Neuronal stem cell (in vitro differentiated cells): ENCODE data around the gene NOVA1.

ENCODE experiments used
- DNase-seq: peaks from one replicate; pipeline ENCODE4 v3.0.0-alpha.2; 2013; ENCODE audit warnings: low spot score
- H2AFZ ChIP-seq: one replicate; pipeline ENCODE4 v1.6.1; 2013; ENCODE audit warnings: mild to moderate bottlenecking, low read length, inconsistent platforms
- H2AK5ac ChIP-seq: 2 replicates; pipeline ENCODE4 v1.6.1; 2013; ENCODE audit warnings: low read depth, mild to moderate bottlenecking, inconsistent platforms, low read length, moderate library complexity, mixed read lengths
- H2BK120ac ChIP-seq: 2 replicates; pipeline ENCODE4 v1.6.1; 2013; ENCODE audit warnings: low read depth, mild to moderate bottlenecking, inconsistent platforms, low read length, moderate library complexity, mixed read lengths
- H2BK12ac ChIP-seq: one replicate; pipeline ENCODE4 v1.6.1; 2013; ENCODE audit warnings: low read length, inconsistent platforms
- H2BK15ac ChIP-seq: 2 replicates; pipeline ENCODE4 v1.6.1; 2013; ENCODE audit warnings: mild to moderate bottlenecking, low read length, inconsistent platforms, mixed read lengths
- H2BK5ac ChIP-seq: one replicate; pipeline ENCODE4 v1.6.1; 2013; ENCODE audit warnings: inconsistent platforms, mild to moderate bottlenecking, low read length, moderate library complexity
- H3K14ac ChIP-seq: one replicate; pipeline ENCODE4 v1.6.1; 2013; ENCODE audit warnings: low read length, inconsistent platforms
- H3K18ac ChIP-seq: 2 replicates; pipeline ENCODE4 v1.6.1; 2013; ENCODE audit warnings: low read length, inconsistent platforms
- H3K23ac ChIP-seq: 2 replicates; pipeline ENCODE4 v1.6.1; 2013; ENCODE audit warnings: low read depth, mild to moderate bottlenecking, mixed read lengths, low read length, inconsistent platforms; ENCODE audit not compliant: poor library complexity
- H3K27ac ChIP-seq: replicated peaks from 3 replicates; pipeline ENCODE4 v1.5.1; 2013; ENCODE audit warnings: low read length, inconsistent platforms
- H3K27me3 ChIP-seq, 3 experiments: 2 replicates each; pipeline ENCODE4 v1.6.1; 2013; ENCODE audit warnings: low read length in 3 of 3, mild to moderate bottlenecking in 2 of 3, inconsistent platforms in 1 of 3, low read depth in 1 of 3, mixed read lengths in 1 of 3, moderate library complexity in 1 of 3; ENCODE audit not compliant: control insufficient read depth in 3 of 3, insufficient read depth in 3 of 3
- H3K36me3 ChIP-seq, 2 donors: replicated peaks in 1 of 2; 2 replicates each; pipeline ENCODE4 v1.6.1; 2013; ENCODE audit warnings: low read length in 2 of 2; ENCODE audit not compliant: control insufficient read depth in 2 of 2, insufficient read depth in 2 of 2
- H3K4ac ChIP-seq: 2 replicates; pipeline ENCODE4 v1.6.1; 2013; ENCODE audit warnings: inconsistent platforms, mild to moderate bottlenecking, low read length, moderate library complexity
- H3K4me1 ChIP-seq, 2 donors: 1 replicate in 1 of 2; 2 replicates in 1 of 2; pipeline ENCODE4 v1.6.1; 2013; ENCODE audit warnings: low read length in 2 of 2, low read depth in 1 of 2; ENCODE audit not compliant: control insufficient read depth in 2 of 2, insufficient read depth in 1 of 2
- H3K4me2 ChIP-seq: one replicate; pipeline ENCODE4 v1.6.1; 2013; ENCODE audit warnings: mild to moderate bottlenecking, low read length, inconsistent platforms; ENCODE audit not compliant: insufficient read depth, poor library complexity, severe bottlenecking
- H3K4me3 ChIP-seq, 2 donors: 2 replicates each; pipeline ENCODE4 v1.5.1; 2013; ENCODE audit warnings: low read length in 2 of 2, mild to moderate bottlenecking in 2 of 2, inconsistent platforms in 1 of 2, moderate library complexity in 1 of 2
- H3K79me1 ChIP-seq: one replicate; pipeline ENCODE4 v1.6.1; 2013; ENCODE audit warnings: low read depth, mild to moderate bottlenecking, inconsistent platforms, low read length, moderate library complexity
- H3K9ac ChIP-seq: one replicate; pipeline ENCODE4 v1.6.1; 2013; ENCODE audit warnings: mild to moderate bottlenecking, low read depth, low read length, inconsistent platforms; ENCODE audit not compliant: poor library complexity
- H3K9me3 ChIP-seq, 2 donors: replicated peaks in 1 of 2; 2 replicates each; pipeline versions ENCODE3 to v1.6.1; 2013; ENCODE audit warnings: low read length in 2 of 2, mild to moderate bottlenecking in 2 of 2, inconsistent platforms in 1 of 2, low read depth in 1 of 2, mixed read lengths in 1 of 2, moderate library complexity in 1 of 2; ENCODE audit not compliant: control insufficient read depth in 2 of 2, insufficient read depth in 1 of 2
- H4K8ac ChIP-seq: one replicate; pipeline ENCODE4 v1.6.1; 2013; ENCODE audit warnings: low read depth, mild to moderate bottlenecking, inconsistent platforms, low read length, moderate library complexity
- H4K91ac ChIP-seq: one replicate; pipeline ENCODE4 v1.6.1; 2013; ENCODE audit warnings: low read length, low read depth, mild to moderate bottlenecking, inconsistent platforms; ENCODE audit not compliant: poor library complexity
- WGBS, 2 donors: extraction: QIAGEN DNeasy Blood & Tissue Kit; methylation state at CpG; one replicate each; pipeline ENCODE4 v1.1.7; 2013; ENCODE audit warnings: missing lambda C conversion rate in 2 of 2, mixed read lengths in 1 of 2; ENCODE audit not compliant: insufficient read length in 2 of 2, insufficient replicate concordance in 1 of 2; ENCODE audit errors: extremely low coverage in 2 of 2; 5-methylcytosine and 5-hydroxymethylcytosine counted together

Gene NOVA1

GRCh38 chr14:26594148-26594547 is 3.7 kb downstream of the NOVA1 start:
- H3K4me1 ChIP-seq, result peaks cover 4 to 21% of the 10 kb centered on the region in 2 donors
- no peaks in the 10 kb centered on the region for H3K9me3 ChIP-seq
- no peak overlapping the region for H4K8ac ChIP-seq
- H3K4me2 ChIP-seq, result no peak overlapping the region
- H3K4me3 ChIP-seq, result no peak overlapping the region
- peaks cover 0 to 40% of the 10 kb centered on the region in 2 donors for H3K36me3 ChIP-seq
- no peak overlapping the region for H2AK5ac ChIP-seq
- no peak overlapping the region for H2BK5ac ChIP-seq
- H4K91ac ChIP-seq, result no peak overlapping the region
- no peak overlapping the region for H3K9ac ChIP-seq
- no peak overlapping the region for H2AFZ ChIP-seq
- H3K4ac ChIP-seq, result no peak overlapping the region
- H2BK120ac ChIP-seq, result no peak overlapping the region
- no CpG with 5 or more reads among the region's 2 CpGs for WGBS, 2 donors
- H3K23ac ChIP-seq, result no peak overlapping the region
- no peak overlapping the region for H3K14ac ChIP-seq
- H3K18ac ChIP-seq, result no peak overlapping the region
- H3K27me3 ChIP-seq, result no peaks in the 10 kb centered on the region
- H2BK12ac ChIP-seq, result no peak overlapping the region
- H2BK15ac ChIP-seq, result no peak overlapping the region
- peaks cover 2% of the 10 kb centered on the region for H3K79me1 ChIP-seq
- no peak overlapping the region for H3K27ac ChIP-seq
- no peak for DNase-seq

GRCh38 chr14:26593357-26593756 is 4.5 kb downstream of the NOVA1 start:
- Histone ChIP-seq H2BK12ac (no peak overlapping the region), H3K36me3 (peaks cover 0 to 47% of the 10 kb centered on the region in 2 donors), H3K14ac (no peak overlapping the region), H3K18ac (no peak overlapping the region), H3K9ac (no peak overlapping the region), H3K27me3 (no peaks in the 10 kb centered on the region), H2BK5ac (no peak overlapping the region), H3K4me2 (no peak overlapping the region), H3K4ac (no peak overlapping the region), H2BK15ac (no peak overlapping the region), H3K9me3 (no peaks in the 10 kb centered on the region), H3K4me3 (no peak overlapping the region), H3K4me1 (peaks cover 4 to 17% of the 10 kb centered on the region in 2 donors), H2AFZ (no peak overlapping the region), H4K91ac (no peak overlapping the region), H3K23ac (no peak overlapping the region), H3K79me1 (no peaks in the 10 kb centered on the region), H4K8ac (no peak overlapping the region), H3K27ac (no peak overlapping the region), H2AK5ac (no peak overlapping the region), H2BK120ac (no peak overlapping the region)
- DNase-seq, result no peak
- 100% methylated on average over 2 of the region's 4 CpGs; no CpG with 5 or more reads in 1 of the 2 donors for WGBS, 2 donors

- Histone ChIP-seq H4K8ac (no peak overlapping the region), H3K4me3 (no peak overlapping the region)
- WGBS, 2 donors, result no CpG with 5 or more reads among the region's 1 CpG
These were observed 7.9 kb downstream of the NOVA1 start for GRCh38 chr14:26589925-26590324.

GRCh38 chr14:26577711-26578110 is 20.1 kb downstream of the NOVA1 start:
- Histone ChIP-seq H3K36me3 (peaks cover 0 to 10% of the 10 kb centered on the region in 2 donors), H3K79me1 (no peaks in the 10 kb centered on the region), H2BK120ac (no peak overlapping the region), H3K14ac (no peak overlapping the region), H3K9me3 (no peaks in the 10 kb centered on the region), H2AFZ (no peak overlapping the region), H4K91ac (no peak overlapping the region), H2AK5ac (no peak overlapping the region), H3K4me2 (no peak overlapping the region), H3K4ac (no peak overlapping the region), H3K9ac (no peak overlapping the region), H3K23ac (no peak overlapping the region), H4K8ac (no peak overlapping the region), H3K27ac (no peak overlapping the region), H3K4me1 (no peaks in the 10 kb centered on the region), H3K4me3 (no peak overlapping the region), H3K18ac (no peak overlapping the region), H3K27me3 (no peaks in the 10 kb centered on the region), H2BK15ac (no peak overlapping the region), H2BK5ac (no peak overlapping the region), H2BK12ac (no peak overlapping the region)
- DNase-seq, result no peak
- WGBS, 2 donors, result no CpG with 5 or more reads among the region's 2 CpGs

More at GRCh38 chr14:26589925-26590324, 7.9 kb downstream of the NOVA1 start:
- Histone ChIP-seq H3K18ac (no peak overlapping the region), H3K27me3 (no peaks in the 10 kb centered on the region), H2AK5ac (no peak overlapping the region), H3K79me1 (no peaks in the 10 kb centered on the region), H3K23ac (no peak overlapping the region), H2BK5ac (no peak overlapping the region), H3K4me1 (peaks cover 4 to 17% of the 10 kb centered on the region in 2 donors), H3K9me3 (no peaks in the 10 kb centered on the region), H3K4me2 (no peak overlapping the region), H2BK120ac (no peak overlapping the region), H2BK12ac (no peak overlapping the region), H3K4ac (no peak overlapping the region), H2AFZ (no peak overlapping the region), H3K9ac (no peak overlapping the region), H3K27ac (no peak overlapping the region), H2BK15ac (no peak overlapping the region), H3K14ac (no peak overlapping the region), H4K91ac (no peak overlapping the region), H3K36me3 (peaks cover 0 to 62% of the 10 kb centered on the region in 2 donors)
- DNase-seq, result no peak
